Ishikawa (cell line): ENCODE results near the gene SERPINA6.

Source experiments
- CEBPB ChIP-seq: IDR thresholded peaks from 2 replicates; pipeline ENCODE4 v1.6.1; 2012
- CREB1 ChIP-seq: IDR thresholded peaks from 2 replicates; pipeline ENCODE4 v1.6.1; 2012; ENCODE audit warnings: low read depth
- EGR1 ChIP-seq: IDR thresholded peaks from 2 replicates; pipeline ENCODE4 v1.6.1; 2012
- EP300 ChIP-seq: IDR thresholded peaks from 2 replicates; pipeline ENCODE4 v1.6.1; 2012; ENCODE audit warnings: borderline replicate concordance
- FOXM1 ChIP-seq: IDR thresholded peaks from 2 replicates; pipeline ENCODE4 v1.6.1; 2012; ENCODE audit warnings: low read depth, borderline replicate concordance
- MAX ChIP-seq: IDR thresholded peaks from 2 replicates; pipeline ENCODE4 v1.6.1; 2012
- NFIC ChIP-seq: IDR thresholded peaks from 2 replicates; pipeline ENCODE4 v1.6.1; 2012
- RAD21 ChIP-seq: IDR thresholded peaks from 2 replicates; pipeline ENCODE4 v1.6.1; 2012; ENCODE audit warnings: low read depth
- REST ChIP-seq: IDR thresholded peaks from 2 replicates; pipeline ENCODE4 v1.6.1; 2012; ENCODE audit warnings: low read depth, mild to moderate bottlenecking
- TAF1 ChIP-seq: IDR thresholded peaks from 2 replicates; pipeline ENCODE4 v1.6.1; 2012; ENCODE audit warnings: low read depth, mild to moderate bottlenecking
- TCF12 ChIP-seq: IDR thresholded peaks from 2 replicates; pipeline ENCODE4 v1.6.1; 2012; ENCODE audit warnings: low read depth
- TEAD4 ChIP-seq: IDR thresholded peaks from 2 replicates; pipeline ENCODE4 v1.6.1; 2012
- USF1 ChIP-seq: IDR thresholded peaks from 2 replicates; pipeline ENCODE4 v1.6.1; 2012
- YY1 ChIP-seq: IDR thresholded peaks from 2 replicates; pipeline ENCODE4 v1.6.1; 2012; ENCODE audit warnings: low read depth
- ZBTB7A ChIP-seq: IDR thresholded peaks from 2 replicates; pipeline ENCODE4 v1.6.1; 2012; ENCODE audit warnings: low read depth

SERPINA6 gene

GRCh38 chr14:94360945-94361565 lies 37.9 kb upstream of the SERPINA6 start:
- TF ChIP-seq FOXM1 (no peak), CEBPB (no peak), USF1 (no peak), NFIC (no peak), RAD21 (no peak), EP300 (no peak), TEAD4 (no peak), CREB1 (no peak), TCF12 (no peak), YY1 (no peak), TAF1 (no peak), EGR1 (no peak), REST (no peak), MAX (no peak)

- no peak for TF ChIP-seq NFIC
- TF ChIP-seq REST = no peak
- no peak for TF ChIP-seq CREB1
- no peak for TF ChIP-seq MAX
- TF ChIP-seq FOXM1 = no peak
- no peak for TF ChIP-seq EP300
- no peak for TF ChIP-seq EGR1
- TF ChIP-seq USF1 = no peak
- no peak for TF ChIP-seq TEAD4
Observed at GRCh38 chr14:94357166-94357565, 34.0 kb upstream of the SERPINA6 start.

- no peak for TF ChIP-seq TCF12
- no peak for TF ChIP-seq REST
- no peak for TF ChIP-seq ZBTB7A
- no peak for TF ChIP-seq FOXM1
- TF ChIP-seq TAF1 = no peak
- no peak for TF ChIP-seq TEAD4
- TF ChIP-seq NFIC = no peak
- TF ChIP-seq CREB1 = no peak
- no peak for TF ChIP-seq YY1
- no peak for TF ChIP-seq CEBPB
- TF ChIP-seq EGR1 = no peak
- no peak for TF ChIP-seq RAD21
- TF ChIP-seq MAX = no peak
- no peak for TF ChIP-seq EP300
- TF ChIP-seq USF1 = no peak
Observed at GRCh38 chr14:94356379-94357056, 33.4 kb upstream of the SERPINA6 start.
